ENCODE measurements around the gene PLXNA2. TPM values are rescaled to one million over a fixed set of nuclear protein-coding genes. Genes with fewer than 3 reads are reported as not detected.

PLXNA2 gene
- total and polyA plus RNA-seq, 8 donors: 48.7 to 137 (median 72.9) TPM

DNA sequence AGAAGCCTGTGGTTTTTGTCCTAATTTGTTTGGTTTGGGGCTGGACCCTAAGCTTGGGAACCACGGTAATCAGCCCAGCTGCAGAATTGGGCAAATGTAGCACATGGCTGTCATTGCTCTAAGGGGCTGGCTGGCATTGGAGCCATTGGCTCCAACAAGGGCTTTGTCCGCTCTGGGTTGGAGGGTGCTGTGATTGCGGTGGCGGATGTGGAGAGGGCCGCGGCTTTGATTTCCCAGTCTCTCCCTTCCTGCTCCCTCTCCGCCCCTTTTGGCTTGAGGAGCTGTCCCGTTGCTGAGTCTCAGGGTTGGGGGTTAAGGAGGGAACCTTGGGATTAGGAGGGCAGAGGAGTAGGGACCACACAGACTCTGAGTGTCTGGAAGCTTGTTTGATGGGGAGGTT, 241.5 kb downstream of the PLXNA2 start:
- intact Hi-C loops (cut with DNase I): no loop called here
- FAIRE-seq (no peak), DNase-seq (no peak), ATAC-seq (no peak)
- WGBS, 2 donors: 82 to 87% methylated on average over 8 of the region's 8 CpGs
- TF ChIP-seq, protein P1, sequence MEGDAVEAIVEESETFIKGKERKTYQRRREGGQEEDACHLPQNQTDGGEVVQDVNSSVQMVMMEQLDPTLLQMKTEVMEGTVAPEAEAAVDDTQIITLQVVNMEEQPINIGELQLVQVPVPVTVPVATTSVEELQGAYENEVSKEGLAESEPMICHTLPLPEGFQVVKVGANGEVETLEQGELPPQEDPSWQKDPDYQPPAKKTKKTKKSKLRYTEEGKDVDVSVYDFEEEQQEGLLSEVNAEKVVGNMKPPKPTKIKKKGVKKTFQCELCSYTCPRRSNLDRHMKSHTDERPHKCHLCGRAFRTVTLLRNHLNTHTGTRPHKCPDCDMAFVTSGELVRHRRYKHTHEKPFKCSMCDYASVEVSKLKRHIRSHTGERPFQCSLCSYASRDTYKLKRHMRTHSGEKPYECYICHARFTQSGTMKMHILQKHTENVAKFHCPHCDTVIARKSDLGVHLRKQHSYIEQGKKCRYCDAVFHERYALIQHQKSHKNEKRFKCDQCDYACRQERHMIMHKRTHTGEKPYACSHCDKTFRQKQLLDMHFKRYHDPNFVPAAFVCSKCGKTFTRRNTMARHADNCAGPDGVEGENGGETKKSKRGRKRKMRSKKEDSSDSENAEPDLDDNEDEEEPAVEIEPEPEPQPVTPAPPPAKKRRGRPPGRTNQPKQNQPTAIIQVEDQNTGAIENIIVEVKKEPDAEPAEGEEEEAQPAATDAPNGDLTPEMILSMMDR (IDR thresholded peaks at IDR 0.05): no peak
- H3K27ac ChIP-seq: no peak overlapping the region
- H3K27me3 ChIP-seq: no peaks in the 10 kb centered on the region
- no peaks in the 10 kb centered on the region for H3K4me1 ChIP-seq
- H3K36me3 ChIP-seq: no peaks in the 10 kb centered on the region
- no peak overlapping the region for H3K4me3 ChIP-seq
- H3K9me3 ChIP-seq: no peaks in the 10 kb centered on the region

DNA sequence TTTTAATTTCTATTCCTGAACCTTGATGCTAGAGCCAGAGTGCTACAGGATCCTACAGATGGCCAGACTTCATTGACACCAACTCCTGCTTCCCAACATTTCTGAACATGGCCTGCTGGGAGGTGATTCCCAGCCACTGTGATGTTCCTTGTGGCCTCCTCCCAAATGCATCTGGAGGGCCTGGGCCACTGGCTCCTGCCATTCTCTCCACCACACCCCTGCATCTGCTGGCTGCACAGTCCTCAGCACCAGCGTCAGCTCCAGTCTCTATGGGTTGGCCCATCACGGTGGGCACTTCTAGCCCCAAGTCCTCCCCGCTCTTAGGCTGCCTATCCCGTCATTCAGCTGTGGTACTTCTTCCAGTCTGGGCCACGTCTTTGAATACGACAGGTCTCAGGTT, 242.1 kb downstream of the PLXNA2 start:
- DNase-seq (no peak), FAIRE-seq (no peak), ATAC-seq (no peak)
- H3K9me3 ChIP-seq: no peaks in the 10 kb centered on the region
- WGBS, 2 donors: 93 to 95% methylated on average over 6 of the region's 6 CpGs
- TF ChIP-seq, protein P1 (IDR thresholded peaks at IDR 0.05): no peak
- no peaks in the 10 kb centered on the region for H3K36me3 ChIP-seq
- H3K4me3 ChIP-seq: no peak overlapping the region
- H3K27me3 ChIP-seq: no peaks in the 10 kb centered on the region
- intact Hi-C loops (cut with DNase I): no loop called here
- no peaks in the 10 kb centered on the region for H3K4me1 ChIP-seq
- H3K27ac ChIP-seq: no peak overlapping the region

DNA sequence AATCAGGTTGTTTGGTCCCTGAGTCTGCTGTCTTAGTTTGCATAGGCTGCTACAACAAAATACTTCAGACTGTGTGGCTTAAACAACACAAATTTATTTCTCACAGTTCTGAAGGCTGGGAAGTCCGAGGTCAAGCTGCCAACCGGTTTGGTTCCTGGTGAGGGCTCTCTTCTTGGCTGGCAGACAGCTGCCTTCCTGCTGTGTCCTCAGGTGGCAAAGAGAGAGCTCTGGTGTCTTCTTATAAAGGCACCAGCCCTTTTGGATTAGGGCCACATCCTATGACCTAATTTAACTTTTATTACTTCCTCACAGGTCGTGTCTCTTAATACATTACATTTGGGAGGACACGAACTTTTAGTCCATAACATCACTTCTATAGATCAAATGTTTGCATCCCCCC, 243.7 kb downstream of the PLXNA2 start:
- intact Hi-C loops (cut with DNase I): no loop called here
- TF ChIP-seq, protein P1 (IDR thresholded peaks at IDR 0.05): no peak
- DNase-seq: no peak
- Histone ChIP-seq H3K27ac (no peak overlapping the region), H3K4me1 (no peaks in the 10 kb centered on the region), H3K27me3 (no peaks in the 10 kb centered on the region), H3K4me3 (no peak overlapping the region), H3K9me3 (no peaks in the 10 kb centered on the region), H3K36me3 (no peaks in the 10 kb centered on the region)
- FAIRE-seq: no peak
- no peak for ATAC-seq
- WGBS, 2 donors: 72 to 78% methylated on average over 4 of the region's 4 CpGs

DNA sequence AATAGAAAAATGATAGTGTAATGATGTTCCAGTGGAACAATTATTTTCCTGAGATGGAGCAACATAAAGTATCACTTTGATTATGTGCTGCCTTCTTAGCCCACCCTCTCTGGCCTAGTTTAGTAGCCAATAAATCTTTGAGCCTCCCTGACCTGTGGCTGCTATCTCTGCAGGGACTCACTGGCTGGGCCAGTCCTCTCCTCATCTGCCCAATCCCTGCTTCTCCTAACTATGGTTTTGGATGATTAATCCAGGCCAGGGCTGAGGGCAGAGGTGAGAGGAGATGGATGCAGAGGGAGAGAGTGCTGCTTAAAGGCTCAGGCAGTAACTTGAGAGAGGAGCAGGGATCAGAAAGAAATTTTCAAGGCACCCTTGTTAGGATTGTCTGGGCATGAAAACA, 244.2 kb downstream of the PLXNA2 start:
- Histone ChIP-seq H3K36me3 (no peaks in the 10 kb centered on the region), H3K4me1 (no peaks in the 10 kb centered on the region), H3K9me3 (no peaks in the 10 kb centered on the region), H3K27me3 (no peaks in the 10 kb centered on the region), H3K27ac (no peak overlapping the region), H3K4me3 (no peak overlapping the region)
- FAIRE-seq: no peak
- intact Hi-C loops (cut with DNase I): no loop called here
- TF ChIP-seq, protein P1 (IDR thresholded peaks at IDR 0.05): no peak
- ATAC-seq: no peak
- DNase-seq: no peak

DNA sequence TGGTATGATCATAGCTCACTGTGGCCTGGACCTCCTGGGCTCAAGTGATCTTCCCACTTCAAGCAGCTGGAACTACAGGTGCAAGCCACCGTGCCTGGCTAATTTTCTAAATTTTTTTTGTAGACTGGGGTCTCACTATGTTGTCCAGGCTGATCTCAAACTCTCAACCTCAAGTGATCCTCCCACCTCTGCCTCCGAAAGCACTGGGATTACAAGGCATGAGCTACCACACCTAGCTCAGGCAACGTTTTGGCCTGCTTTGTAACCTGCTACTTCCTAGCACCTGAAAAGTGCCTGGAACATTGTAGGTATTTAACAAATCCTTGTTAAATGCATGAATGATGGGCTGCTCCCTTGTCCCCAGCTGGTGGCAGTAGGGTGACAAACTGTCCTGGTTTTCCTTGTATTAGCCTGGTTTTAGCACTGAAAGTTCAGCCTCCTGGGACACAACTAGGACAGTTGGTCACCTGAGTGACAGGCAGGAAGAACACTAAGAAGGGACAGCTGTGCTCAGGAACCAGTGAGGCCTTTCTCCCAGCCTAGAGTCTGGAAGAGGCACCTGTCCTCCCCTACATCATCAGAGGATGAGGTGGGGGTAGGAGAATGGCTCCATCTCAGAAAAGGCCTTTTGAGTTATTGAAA, 244.8 kb downstream of the PLXNA2 start:
- intact Hi-C loops (cut with DNase I): no loop called here
- Histone ChIP-seq H3K4me1 (no peaks in the 10 kb centered on the region), H3K27ac (no peak overlapping the region), H3K27me3 (no peaks in the 10 kb centered on the region), H3K4me3 (no peak overlapping the region), H3K36me3 (no peaks in the 10 kb centered on the region), H3K9me3 (no peaks in the 10 kb centered on the region)
- WGBS, 2 donors: 77 to 79% methylated on average over 3 of the region's 3 CpGs
- DNase-seq: no peak
- no peak for ATAC-seq
- FAIRE-seq: no peak
- TF ChIP-seq, protein P1 (IDR thresholded peaks at IDR 0.05): no peak

Measured in pancreas (tissue), 10 donors.